ENCODE measurements around the gene KCNJ15. TPM values are rescaled to one million over a fixed set of nuclear protein-coding genes. Genes with fewer than 3 reads are reported as not detected.

KCNJ15 gene
- total RNA-seq, 2 donors from 2014 or later, result 23.1 to 27.5 TPM

- intact Hi-C loops (cut with DNase I), result no loop called here
- Histone ChIP-seq H3K36me3 (replicated peaks in 1 of 2; ENCODE audit: insufficient read depth in 1 of 2, low read depth in 2 of 2) (no peaks in the 10 kb centered on the region), H3K9me3 (no peaks in the 10 kb centered on the region), H3K27me3 (no peaks in the 10 kb centered on the region), H3K4me3 (no peak overlapping the region), H3K27ac (no peak overlapping the region), H3K4me1 (peaks cover 18% of the 10 kb centered on the region)
- 72 to 88% methylated on average over 5 of the region's 5 CpGs for WGBS, 2 donors
- DNase-seq (peak in 1 of 4 donors; percentile 16), ATAC-seq (peak; percentile 27)
- TF ChIP-seq CTCF (IDR thresholded peaks at IDR 0.05) (no peak), POLR2A (IDR thresholded peaks at IDR 0.05) (no peak)
Measured at GRCh38 chr21:38341546-38342012, 84.8 kb downstream of the KCNJ15 start.

DNA sequence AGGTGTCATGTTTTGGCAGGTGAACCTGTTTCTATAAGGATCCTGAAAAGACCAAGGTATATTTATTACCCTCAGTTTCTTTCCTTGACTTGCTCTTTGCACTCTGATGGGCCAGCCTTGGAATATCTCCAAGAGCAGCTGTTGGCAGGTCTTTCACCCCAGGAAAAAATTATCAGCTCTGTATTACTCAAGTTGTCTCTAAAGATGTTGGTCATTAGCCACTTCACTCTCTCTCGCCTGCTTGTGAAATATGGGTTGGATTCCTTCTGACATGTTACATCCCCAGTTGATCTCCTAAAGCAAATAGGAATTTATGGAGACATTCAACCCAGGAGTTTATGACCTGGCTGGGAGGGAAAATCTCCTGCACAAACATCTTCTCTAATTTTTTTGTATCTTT is 85.9 kb downstream of the KCNJ15 start:
- no peak overlapping the region for H3K27ac ChIP-seq
- 54 to 59% methylated on average over 1 of the region's 1 CpG for WGBS, 2 donors

DNA sequence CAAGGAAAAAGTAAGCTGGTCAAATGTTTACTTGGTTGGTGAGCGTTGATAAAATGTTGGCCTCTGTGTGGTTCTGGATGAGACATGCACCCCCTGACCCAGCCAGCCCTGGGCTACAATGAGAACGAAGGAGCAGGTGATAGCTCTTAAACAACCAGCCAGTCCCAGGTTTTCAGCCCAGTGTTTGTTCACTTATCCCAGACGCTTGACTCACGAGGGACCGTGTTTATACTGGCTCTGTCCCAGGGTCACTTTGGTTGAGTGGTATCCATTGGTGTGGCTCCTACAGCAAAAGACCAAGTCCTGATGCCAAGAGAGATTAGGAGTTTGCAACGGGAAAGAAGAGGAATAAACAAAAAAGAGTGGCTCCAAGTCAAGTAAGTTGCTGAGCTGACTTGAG is 86.9 kb downstream of the KCNJ15 start:
- intact Hi-C loops (cut with DNase I), result no loop called here
- WGBS, 2 donors, result 13 to 26% methylated on average over 6 of the region's 6 CpGs
- peak; percentile 57 to 80 (median 76) for DNase-seq
- no peaks in the 10 kb centered on the region for H3K27me3 ChIP-seq
- H3K4me3 ChIP-seq, result no peak overlapping the region
- peak overlapping the region in 2 of 4 donors; percentile 26 to 36 for H3K27ac ChIP-seq
- ATAC-seq, result peak; percentile 86
- no peaks in the 10 kb centered on the region for H3K36me3 ChIP-seq (replicated peaks in 1 of 2; ENCODE audit: insufficient read depth in 1 of 2, low read depth in 2 of 2)
- no peak for TF ChIP-seq CTCF (IDR thresholded peaks at IDR 0.05)
- TF ChIP-seq POLR2A (IDR thresholded peaks at IDR 0.05), result no peak
- no peaks in the 10 kb centered on the region for H3K9me3 ChIP-seq
- peaks cover 18% of the 10 kb centered on the region for H3K4me1 ChIP-seq

More for the DNA sequence above, 85.9 kb downstream of the KCNJ15 start:
- no peak for ATAC-seq
- Histone ChIP-seq H3K9me3 (no peaks in the 10 kb centered on the region), H3K4me1 (peaks cover 18% of the 10 kb centered on the region), H3K36me3 (replicated peaks in 1 of 2; ENCODE audit: insufficient read depth in 1 of 2, low read depth in 2 of 2) (no peaks in the 10 kb centered on the region), H3K4me3 (no peak overlapping the region), H3K27me3 (no peaks in the 10 kb centered on the region)
- intact Hi-C loops (cut with DNase I), result no loop called here
- TF ChIP-seq POLR2A (IDR thresholded peaks at IDR 0.05) (no peak), CTCF (IDR thresholded peaks at IDR 0.05) (no peak)
- no peak for DNase-seq

DNA sequence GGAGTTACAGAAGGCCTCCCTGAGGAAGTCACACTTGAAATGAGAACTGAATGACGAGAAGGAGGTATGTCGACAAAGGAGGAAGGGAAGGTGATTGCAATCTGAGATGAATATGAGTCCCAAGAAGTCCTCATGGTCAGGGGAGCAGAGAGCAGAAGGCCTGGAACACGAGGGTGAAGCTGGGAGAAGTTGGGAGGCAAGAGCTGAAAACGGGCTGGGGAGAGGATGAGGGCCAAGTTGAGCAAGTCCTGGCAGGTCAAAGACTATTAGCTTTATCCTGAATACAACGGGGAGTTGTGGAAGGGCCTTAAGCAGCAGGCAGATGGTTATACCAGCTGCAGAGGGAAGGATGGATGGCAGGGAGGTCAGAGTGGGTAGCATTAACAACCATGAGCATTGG is 89.5 kb downstream of the KCNJ15 start:
- H3K27me3 ChIP-seq, result no peaks in the 10 kb centered on the region
- H3K9me3 ChIP-seq, result no peaks in the 10 kb centered on the region
- intact Hi-C loops (cut with DNase I), result no loop called here
- no peak overlapping the region for H3K4me3 ChIP-seq
- no peak overlapping the region for H3K27ac ChIP-seq
- DNase-seq, result no peak
- H3K36me3 ChIP-seq (replicated peaks in 1 of 2; ENCODE audit: insufficient read depth in 1 of 2, low read depth in 2 of 2), result no peaks in the 10 kb centered on the region
- peaks cover 18% of the 10 kb centered on the region for H3K4me1 ChIP-seq
- ATAC-seq, result no peak
- TF ChIP-seq CTCF (IDR thresholded peaks at IDR 0.05) (no peak), POLR2A (IDR thresholded peaks at IDR 0.05) (no peak)
- WGBS, 2 donors, result 64 to 84% methylated on average over 5 of the region's 5 CpGs

DNA sequence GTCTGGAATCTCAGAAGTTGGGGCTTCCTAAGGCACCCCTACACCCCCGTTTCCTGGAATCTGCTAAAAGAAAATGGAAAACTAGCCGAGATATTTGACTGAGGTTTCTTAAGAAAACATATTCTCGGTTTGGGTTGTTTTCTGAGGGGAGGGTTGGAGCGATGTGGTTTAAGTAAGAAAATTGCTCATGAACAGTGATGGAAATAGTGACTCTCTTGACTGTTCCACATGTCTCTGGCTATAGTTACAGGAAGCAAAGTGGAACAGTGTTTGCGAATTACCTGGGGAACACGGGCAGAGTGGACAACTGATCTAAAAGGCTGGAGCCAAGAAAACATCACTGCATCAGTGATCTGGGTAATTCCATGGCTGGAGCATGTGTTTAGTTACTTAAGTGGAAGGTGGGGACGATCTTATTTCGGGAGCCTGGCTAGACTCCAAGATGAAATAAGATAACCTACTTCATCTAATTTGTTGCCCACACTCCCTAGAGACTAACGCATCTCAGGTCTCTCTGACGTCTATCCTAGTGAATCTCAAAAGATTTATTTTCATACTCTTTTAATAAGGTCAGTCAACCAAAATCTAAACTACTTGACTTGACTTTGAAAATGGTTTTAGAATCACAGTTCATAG is 92.4 kb downstream of the KCNJ15 start:
- TF ChIP-seq POLR2A (IDR thresholded peaks at IDR 0.05) (no peak), CTCF (IDR thresholded peaks at IDR 0.05) (no peak)
- Histone ChIP-seq H3K27me3 (no peaks in the 10 kb centered on the region), H3K27ac (no peak overlapping the region), H3K9me3 (no peaks in the 10 kb centered on the region), H3K4me1 (no peaks in the 10 kb centered on the region), H3K36me3 (replicated peaks in 1 of 2; ENCODE audit: insufficient read depth in 1 of 2, low read depth in 2 of 2) (no peaks in the 10 kb centered on the region), H3K4me3 (no peak overlapping the region)
- intact Hi-C loops (cut with DNase I), result no loop called here
- DNase-seq (no peak), ATAC-seq (no peak)
- 53 to 65% methylated on average over 10 of the region's 10 CpGs for WGBS, 2 donors

Measured in body of pancreas (tissue), 4 donors.